Fibroblast of skin of left biceps (primary cell): ENCODE data around the gene KL.

Source experiments
- DNase-seq, 2 experiments: peaks; one replicate each; pipeline ENCODE4 v3.0.0-alpha.2; 2013; ENCODE audit warnings: low read depth in 2 of 2

Gene KL

GRCh38 chr13:33004511-33004910, 11.7 kb upstream of the KL start:
- DNase-seq, result no peak

- DNase-seq, result no peak
Observed at GRCh38 chr13:33006134-33006533, 10.1 kb upstream of the KL start.

GRCh38 chr13:33006638-33007037, 9.6 kb upstream of the KL start:
- no peak for DNase-seq

GRCh38 chr13:33007237-33007636, 9.0 kb upstream of the KL start:
- no peak for DNase-seq

GRCh38 chr13:33007950-33008349, 8.3 kb upstream of the KL start:
- no peak for DNase-seq

- no peak for DNase-seq
Observed at GRCh38 chr13:33008946-33009722, 7.1 kb upstream of the KL start.

GRCh38 chr13:33011828-33012470, 4.3 kb upstream of the KL start:
- no peak for DNase-seq

- DNase-seq, result no peak
Observed at GRCh38 chr13:33014291-33014690, 1.9 kb upstream of the KL start.

GRCh38 chr13:33015241-33015668, 968 bp upstream of the KL start:
- DNase-seq, result no peak

GRCh38 chr13:33015791-33016323, 366 bp upstream of the KL start:
- DNase-seq, result no peak

GRCh38 chr13:33017323-33017929, 1.2 kb downstream of the KL start:
- DNase-seq, result peak in 1 of 2 experiments; percentile 8

- no peak for DNase-seq
Observed at GRCh38 chr13:33018886-33019285, 2.7 kb downstream of the KL start.

- no peak for DNase-seq
Observed at GRCh38 chr13:33022986-33023385, 6.8 kb downstream of the KL start.

- DNase-seq, result no peak
Observed at GRCh38 chr13:33025220-33025744, 9.1 kb downstream of the KL start.

- DNase-seq, result no peak
Observed at GRCh38 chr13:33026489-33027152, 10.4 kb downstream of the KL start.

GRCh38 chr13:33028620-33029019, 12.4 kb downstream of the KL start:
- DNase-seq, result no peak

GRCh38 chr13:33031277-33031676, 15.1 kb downstream of the KL start:
- DNase-seq, result no peak

- no peak for DNase-seq
Observed at GRCh38 chr13:33032037-33032625, 15.9 kb downstream of the KL start.

- no peak for DNase-seq
Observed at GRCh38 chr13:33033051-33033812, 17.0 kb downstream of the KL start.

GRCh38 chr13:33033986-33034385, 17.8 kb downstream of the KL start:
- DNase-seq, result no peak
